GM18511 (cell line): Measurements from ENCODE around the gene FAM124A.
A peak's percentile ranks its signal among the peaks of the same experiment; 100 is the strongest.

ENCODE experiments used
- ATAC-seq: cut with Tn5 transposase; IDR thresholded peaks from one replicate; pipeline ENCODE4 v1.9.1; 2021; ENCODE audit warnings: mild to moderate bottlenecking, moderate library complexity; ENCODE audit not compliant: unreplicated experiment

Gene FAM124A

GRCh38 chr13:51222037-51222685 is at the start of gene FAM124A:
Gene FAM124A (plus strand): TSS chr13:51222398. CDS start chr13:51222502, 104 bp downstream.
- ATAC-seq = peak; percentile 92

- ATAC-seq = no peak
Observed at GRCh38 chr13:51175021-51175420, 47.2 kb upstream of the FAM124A start.

GRCh38 chr13:51175639-51176038 is 46.6 kb upstream of the FAM124A start:
- no peak for ATAC-seq

GRCh38 chr13:51177188-51177587 is 45.0 kb upstream of the FAM124A start:
- ATAC-seq = no peak

- ATAC-seq = no peak
Observed at GRCh38 chr13:51178456-51179074, 43.6 kb upstream of the FAM124A start.

GRCh38 chr13:51179432-51179971 is 42.7 kb upstream of the FAM124A start:
- no peak for ATAC-seq

GRCh38 chr13:51180853-51181511 is 41.2 kb upstream of the FAM124A start:
- ATAC-seq = no peak

GRCh38 chr13:51181786-51182383 is 40.3 kb upstream of the FAM124A start:
- ATAC-seq = no peak

GRCh38 chr13:51191743-51192142 is 30.5 kb upstream of the FAM124A start:
- no peak for ATAC-seq

GRCh38 chr13:51192348-51192747 is 29.9 kb upstream of the FAM124A start:
- no peak for ATAC-seq

- ATAC-seq = no peak
Observed at GRCh38 chr13:51193387-51193786, 28.8 kb upstream of the FAM124A start.

GRCh38 chr13:51194942-51195341 is 27.3 kb upstream of the FAM124A start:
- ATAC-seq = no peak

- no peak for ATAC-seq
Observed at GRCh38 chr13:51201886-51202285, 20.3 kb upstream of the FAM124A start.

GRCh38 chr13:51202477-51203046 is 19.6 kb upstream of the FAM124A start:
- ATAC-seq = no peak

- ATAC-seq = no peak
Observed at GRCh38 chr13:51206584-51206983, 15.6 kb upstream of the FAM124A start.

- no peak for ATAC-seq
Observed at GRCh38 chr13:51207881-51208280, 14.3 kb upstream of the FAM124A start.

GRCh38 chr13:51208716-51209115 is 13.5 kb upstream of the FAM124A start:
- ATAC-seq = no peak

- ATAC-seq = no peak
Observed at GRCh38 chr13:51211910-51212309, 10.3 kb upstream of the FAM124A start.

GRCh38 chr13:51212758-51213157 is 9.4 kb upstream of the FAM124A start:
- no peak for ATAC-seq

GRCh38 chr13:51213173-51213728 is 8.9 kb upstream of the FAM124A start:
- ATAC-seq = no peak

- no peak for ATAC-seq
Observed at GRCh38 chr13:51218626-51219025, 3.6 kb upstream of the FAM124A start.
